Stimulated activated CD8-positive, alpha-beta memory T cell treated with anti-CD3 and anti-CD28 coated beads, Interleukin-2, amount 100 ng/mL, for 48 hours (primary cell): Measurements from ENCODE around the gene PLCH1.

Source experiments
- DNase-seq, 2 donors: peaks; one replicate each; pipeline ENCODE4 v3.0.0-alpha.2; 2020; ENCODE audit warnings: low read depth in 2 of 2

PLCH1 gene

DNA sequence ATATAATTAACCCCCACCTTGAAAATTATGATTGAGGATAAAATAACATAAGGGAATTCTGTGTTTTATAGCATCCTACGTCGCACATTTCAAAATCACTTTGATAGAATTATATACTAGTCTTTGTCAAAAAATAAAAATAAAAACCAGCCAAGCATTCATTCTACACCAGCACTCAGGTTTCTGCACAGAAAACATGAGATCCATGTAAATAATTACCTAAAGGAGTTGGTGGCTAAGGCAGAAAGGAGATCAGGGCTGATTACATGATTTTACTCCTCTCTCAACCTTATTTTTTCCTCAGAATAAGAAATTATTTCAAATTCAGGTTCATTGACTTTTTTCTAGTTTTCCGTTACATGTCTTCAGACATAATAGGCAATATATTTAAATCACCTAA lies 194.5 kb downstream of the PLCH1 start:
- no peak for DNase-seq

DNA sequence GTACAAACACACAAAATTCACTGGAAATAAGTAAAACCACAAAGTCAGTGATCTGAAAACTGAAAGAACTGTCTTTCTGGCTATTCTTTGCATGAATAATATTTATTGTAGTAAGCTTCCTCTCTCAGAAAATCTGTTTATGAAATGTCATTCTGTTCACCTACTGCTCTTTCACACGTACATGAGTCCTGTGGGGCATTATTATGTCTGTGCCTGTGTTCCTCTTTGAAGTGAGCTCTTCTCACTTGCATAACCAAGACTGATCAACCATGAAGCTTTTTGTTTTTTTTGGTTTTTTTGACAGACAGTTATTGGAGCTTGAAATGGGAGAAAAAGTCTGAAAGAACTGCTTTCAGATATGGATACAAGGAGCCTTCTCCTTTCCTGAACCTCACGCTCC lies 195.8 kb downstream of the PLCH1 start:
- no peak for DNase-seq

DNA sequence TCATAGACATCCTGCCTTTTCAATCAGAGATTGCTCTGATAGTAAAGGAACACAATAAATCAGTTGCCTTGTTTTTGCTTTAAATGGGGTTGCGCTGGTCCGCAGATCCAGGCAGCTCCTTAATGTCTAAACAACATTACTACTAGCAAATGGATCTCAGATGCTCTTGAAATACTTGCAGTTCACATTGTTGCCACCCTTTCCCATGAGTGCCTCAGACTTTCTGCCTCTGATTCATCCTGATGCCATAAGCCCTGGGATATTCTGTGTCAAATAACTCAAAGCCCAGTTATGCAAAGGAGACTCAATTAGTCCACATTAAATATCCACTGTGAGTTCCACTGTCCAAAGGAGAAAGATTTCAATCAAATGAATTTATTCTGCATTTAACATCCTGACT lies 196.7 kb downstream of the PLCH1 start:
- DNase-seq = no peak

DNA sequence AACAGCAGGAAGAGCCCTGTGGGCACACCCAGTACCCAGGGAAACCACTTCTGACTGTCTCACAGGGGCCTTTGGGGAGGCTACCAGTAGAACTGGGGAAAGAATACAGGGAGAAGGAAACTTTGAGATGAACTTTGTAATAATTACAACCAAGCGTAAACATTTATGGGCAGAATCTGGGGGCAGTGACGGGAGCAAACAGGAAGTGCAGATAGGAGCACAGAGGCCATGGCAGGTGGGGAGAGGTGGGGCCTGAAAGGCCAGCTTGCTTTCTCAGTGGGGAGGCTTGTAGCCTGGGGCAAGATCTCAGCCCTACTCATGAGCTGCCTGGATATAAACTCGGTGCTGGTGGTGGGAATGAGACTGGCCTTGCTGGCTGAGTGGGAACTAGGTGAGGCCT lies 209.8 kb downstream of the PLCH1 start:
- DNase-seq = no peak

DNA sequence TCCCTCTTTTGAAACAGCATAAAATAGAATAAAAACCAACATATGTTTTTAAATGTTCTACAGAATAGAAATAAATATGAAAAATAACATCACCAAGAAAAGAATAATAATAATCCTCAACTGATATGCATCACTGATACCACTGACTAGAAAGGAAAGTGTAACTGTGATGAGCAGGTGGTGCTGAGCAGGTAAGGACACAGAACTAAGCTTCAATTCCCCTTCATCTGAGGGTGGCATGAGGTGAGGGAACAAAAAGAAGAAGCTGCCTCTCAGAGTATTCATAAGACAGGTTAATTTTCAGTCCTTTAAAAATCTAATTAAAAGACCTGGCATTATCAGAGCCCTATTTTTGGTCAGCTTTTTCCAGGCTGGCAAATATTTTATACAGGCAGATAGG lies 216.3 kb downstream of the PLCH1 start:
- no peak for DNase-seq

DNA sequence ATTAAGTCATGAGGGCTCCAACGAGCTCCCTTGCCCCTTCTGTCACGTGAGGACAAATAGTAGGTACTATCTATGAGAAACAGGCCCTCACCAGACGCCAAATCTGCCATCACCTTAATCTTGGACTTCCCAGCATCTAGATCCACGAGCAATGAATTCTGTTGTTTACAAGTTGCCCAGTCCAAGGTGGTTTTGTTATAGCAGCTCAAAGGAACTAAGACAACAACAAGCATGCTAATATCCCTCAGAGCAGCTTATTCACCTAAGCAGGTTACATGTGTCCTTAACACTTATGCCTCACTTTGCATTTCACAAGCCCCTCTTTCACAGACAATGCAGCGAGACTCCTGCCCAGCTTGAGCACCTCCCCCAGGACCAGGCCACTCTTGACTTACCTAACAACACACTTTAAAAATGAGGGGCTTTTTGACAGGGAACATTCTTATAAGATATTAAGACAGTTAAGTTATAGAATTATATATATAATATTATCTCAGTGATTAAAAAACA lies 219.5 kb downstream of the PLCH1 start:
- DNase-seq = no peak

DNA sequence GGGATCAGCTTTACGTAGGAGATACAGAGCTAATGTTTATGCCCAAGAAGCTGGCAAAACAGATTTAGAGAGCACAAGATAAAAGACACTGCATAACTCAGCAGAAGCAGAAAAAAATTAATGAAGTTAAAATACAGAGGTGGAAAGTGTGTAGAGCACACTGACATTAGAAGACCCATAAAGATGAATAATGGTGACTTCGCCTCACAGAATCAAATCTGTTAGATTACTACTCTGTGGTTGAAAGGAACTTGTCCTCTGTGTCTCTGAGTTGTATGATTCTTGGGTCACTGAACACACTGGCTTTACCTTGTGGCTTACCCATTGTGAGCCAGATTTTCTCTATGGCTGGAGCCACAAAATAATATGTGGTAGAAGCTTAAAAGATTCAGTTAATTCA lies 224.4 kb downstream of the PLCH1 start:
- no peak for DNase-seq

DNA sequence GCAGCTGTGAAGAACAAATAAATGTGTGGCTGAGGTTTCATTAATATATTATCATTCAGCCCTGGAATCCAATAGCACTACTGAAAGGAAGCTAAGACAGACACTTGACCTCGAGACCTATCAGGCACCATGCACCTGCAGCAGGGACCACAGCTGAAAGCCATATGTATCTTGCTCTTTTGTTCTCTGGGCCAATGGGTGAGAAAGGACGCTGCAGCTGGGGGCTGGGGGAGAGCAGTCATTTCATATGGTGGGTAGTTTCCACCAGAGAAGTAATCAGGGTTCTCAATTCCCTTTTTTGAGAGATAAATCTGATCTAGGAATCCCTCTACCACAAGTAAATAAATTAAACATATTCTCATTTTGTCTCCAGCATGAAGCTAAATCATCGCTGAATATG lies 225.8 kb downstream of the PLCH1 start:
- DNase-seq = no peak

DNA sequence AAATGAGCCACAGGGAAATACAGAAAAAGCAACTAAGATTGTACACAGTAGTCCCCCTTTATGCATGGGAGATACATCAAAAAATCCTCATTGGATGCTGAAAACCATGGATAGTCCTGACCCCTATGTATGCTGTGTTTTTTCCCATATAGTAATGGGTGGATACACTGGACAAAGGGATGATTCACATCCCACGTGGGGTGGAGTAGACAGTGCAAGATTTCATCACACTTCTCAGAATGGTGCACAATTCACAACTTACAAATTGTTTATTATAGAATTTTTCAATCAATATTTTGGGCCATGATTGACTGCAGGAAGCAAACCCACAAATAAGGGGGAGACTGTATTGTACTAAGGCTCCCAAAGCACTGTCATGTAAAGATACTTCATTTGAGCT lies 227.0 kb downstream of the PLCH1 start:
- DNase-seq = no peak

DNA sequence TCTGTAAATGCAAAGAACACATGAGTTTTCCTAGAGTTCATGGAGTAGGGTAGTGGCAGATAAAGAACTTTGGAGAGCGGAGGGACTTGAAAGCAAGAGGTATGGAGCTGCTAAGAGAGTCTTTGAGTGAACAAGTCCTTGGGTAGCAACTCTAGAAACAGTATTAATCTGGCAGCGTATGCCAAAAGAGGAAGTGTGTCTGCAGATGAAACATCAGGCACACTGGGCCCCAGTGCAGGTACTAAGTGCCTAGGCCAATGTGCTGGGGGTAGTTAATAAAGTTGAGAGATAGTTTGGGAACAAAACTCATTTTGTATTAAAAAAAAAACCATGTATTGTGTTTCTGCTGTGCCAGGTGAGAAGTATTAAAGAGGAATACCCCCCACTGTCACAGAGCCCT lies 228.4 kb downstream of the PLCH1 start:
- DNase-seq = no peak

DNA sequence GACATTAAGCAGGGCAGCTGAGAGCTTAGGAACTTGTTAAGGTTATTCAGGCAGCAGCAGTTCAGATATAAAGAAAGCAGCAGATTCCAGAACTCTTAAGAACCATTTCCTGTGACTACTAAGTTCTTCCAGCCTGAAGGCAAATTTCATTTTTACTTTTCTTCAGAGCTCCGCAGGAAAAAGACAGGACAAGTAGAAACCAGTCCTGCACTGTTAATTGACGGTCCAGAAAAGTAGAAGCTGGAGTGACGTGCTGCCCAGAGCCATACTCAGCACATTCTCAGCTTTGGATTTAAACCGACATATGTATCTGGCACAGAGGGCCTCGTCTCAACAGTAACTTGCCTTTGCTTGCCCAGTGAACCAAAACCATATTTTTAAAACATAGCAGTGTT lies 232.0 kb downstream of the PLCH1 start:
- DNase-seq = no peak

DNA sequence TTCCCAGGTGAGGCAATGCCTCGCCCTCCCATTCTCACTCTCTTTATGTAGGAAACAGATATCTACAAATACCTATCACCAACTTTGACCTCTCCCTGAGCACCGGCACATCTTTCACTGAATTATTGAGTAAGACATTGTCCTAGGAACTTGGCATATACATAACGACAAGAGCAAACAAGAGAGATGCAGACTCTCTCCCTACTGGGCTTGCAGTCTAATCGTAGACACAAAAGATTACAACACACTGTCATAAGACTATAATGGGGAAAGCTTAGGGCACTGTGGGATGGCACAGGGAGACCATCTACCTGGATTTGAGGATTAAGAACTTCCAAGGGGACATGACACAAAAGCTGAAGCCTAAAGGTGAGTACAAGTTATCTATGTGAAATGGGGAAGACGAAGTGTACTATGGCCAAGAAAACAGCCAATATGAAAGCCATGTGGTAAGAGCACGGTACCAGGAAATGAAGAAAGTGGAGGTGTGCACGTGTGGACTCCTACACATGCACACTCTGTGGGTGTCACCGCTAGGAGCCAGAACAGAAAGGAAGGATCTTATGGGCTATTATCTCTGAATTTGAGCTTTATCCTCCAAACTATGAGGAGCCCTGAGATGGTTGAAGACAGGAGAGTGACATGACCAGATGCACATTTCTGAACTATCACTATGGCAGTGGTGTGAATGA lies 232.6 kb downstream of the PLCH1 start:
- no peak for DNase-seq

DNA sequence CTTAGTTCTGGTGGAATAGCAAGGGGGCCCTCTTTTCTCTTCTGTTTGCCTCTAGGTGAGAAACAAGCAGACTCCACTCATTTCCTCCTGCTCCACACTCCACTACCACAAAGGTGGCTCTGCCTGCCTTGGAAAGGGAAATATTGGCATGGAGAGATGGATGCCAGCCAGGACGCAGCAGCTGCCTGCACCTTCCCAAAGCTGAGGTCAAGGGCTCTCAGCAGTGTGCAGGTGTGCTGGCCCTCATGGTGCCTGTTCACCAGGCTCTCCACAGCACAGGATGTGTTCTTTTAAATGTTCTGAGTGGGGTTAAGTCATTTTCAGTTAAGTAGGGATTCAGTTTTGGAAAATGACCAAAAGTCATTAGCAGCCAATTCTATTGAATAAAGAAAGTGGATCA lies 240.2 kb downstream of the PLCH1 start:
- no peak for DNase-seq

DNA sequence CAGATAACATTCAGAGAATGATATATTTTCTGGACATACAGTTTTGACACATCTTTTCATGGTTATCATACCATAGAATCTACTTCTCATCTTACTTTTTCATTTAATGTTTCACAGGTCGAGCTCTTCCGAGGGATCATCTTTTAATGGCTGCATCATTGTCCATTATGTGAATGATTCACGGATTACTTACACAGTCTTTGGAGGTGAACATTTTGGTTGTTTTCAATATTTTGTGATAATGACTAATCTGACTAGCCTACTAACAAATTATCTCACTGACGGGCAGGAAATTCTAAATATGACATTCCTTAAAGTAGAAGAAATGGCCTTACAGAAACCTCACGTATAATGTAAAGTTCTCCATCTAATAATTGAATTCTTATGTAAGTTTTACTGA lies 242.2 kb downstream of the PLCH1 start:
- DNase-seq = no peak

DNA sequence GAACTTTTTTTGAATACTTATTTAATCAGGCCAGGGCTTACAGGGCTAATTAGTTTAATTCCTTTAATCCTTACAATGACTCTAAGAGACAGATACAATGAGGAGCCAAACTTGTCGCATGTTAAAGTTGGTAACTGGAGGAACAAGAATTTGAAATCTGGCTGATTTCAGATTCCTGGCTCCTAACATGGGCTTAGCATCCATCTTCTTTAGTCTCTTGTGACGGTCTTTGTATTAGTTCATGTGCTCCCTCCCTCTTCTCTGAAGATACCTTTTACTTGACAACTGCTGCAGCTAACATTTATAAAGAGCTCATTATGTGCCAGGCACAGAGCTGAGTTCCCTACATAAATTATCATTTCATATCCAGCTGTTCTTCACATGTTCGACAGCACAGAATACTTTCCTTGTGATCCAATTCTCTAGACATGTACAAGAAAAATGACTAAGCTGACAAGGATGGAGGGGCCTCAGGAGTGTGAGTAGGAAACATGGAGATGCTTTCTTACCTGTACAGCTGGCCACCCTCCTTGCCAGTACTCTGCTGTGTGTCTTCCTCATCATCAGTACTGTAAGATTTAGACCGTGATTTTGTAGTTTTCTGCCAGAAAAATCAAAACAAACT lies 244.6 kb downstream of the PLCH1 start:
- no peak for DNase-seq

DNA sequence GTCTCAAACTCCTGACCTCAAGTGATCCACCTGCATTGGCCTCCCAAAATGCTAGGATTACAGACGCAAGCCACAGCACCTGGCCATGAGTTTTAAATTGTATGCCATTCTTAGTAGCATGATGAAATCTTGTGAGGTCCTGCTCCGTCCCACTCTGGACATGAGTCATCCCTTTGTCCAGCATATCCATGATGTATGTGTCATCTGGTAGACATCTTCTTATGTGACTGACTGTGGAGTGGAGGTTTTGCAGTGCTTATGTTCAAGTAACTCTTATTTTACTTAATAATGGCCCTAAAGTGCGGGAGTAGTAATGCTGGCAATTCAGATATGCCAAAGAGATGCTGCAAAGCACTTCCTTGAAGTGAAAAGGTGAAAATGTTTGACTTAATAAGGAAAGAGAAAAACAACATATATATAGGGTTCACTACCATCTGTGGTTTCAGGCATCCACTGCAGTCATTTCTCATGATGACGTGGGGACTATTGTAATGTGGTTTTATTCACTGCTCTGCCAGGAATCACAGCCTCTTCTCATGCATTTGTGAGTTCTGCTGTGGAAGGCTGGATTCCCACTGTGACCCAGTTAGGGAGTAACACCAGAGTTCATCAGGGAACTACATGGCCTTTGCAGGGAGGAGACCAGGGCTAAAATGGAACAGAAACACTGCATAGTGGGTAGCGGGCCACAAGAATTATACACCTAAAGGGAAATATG lies 246.8 kb downstream of the PLCH1 start:
- no peak for DNase-seq

DNA sequence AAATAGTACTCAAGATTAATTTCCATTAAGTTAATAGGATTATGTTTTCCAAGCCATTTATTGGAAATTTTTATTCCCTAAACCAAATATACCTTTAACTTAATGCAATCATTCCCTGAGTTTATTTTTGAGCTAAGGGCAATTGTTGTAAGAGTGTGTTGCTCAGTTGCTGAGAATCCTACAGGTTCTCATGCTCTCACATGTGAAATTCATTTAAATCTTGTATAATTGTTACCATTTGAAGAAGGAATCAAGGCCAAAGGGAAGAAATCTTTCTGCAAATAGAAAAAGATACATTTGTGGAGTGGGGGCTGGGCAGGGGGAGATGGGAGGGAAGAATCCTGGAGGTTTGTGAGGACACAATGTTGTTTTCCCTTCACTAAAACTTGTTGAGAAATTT lies 248.7 kb downstream of the PLCH1 start:
- DNase-seq = no peak

DNA sequence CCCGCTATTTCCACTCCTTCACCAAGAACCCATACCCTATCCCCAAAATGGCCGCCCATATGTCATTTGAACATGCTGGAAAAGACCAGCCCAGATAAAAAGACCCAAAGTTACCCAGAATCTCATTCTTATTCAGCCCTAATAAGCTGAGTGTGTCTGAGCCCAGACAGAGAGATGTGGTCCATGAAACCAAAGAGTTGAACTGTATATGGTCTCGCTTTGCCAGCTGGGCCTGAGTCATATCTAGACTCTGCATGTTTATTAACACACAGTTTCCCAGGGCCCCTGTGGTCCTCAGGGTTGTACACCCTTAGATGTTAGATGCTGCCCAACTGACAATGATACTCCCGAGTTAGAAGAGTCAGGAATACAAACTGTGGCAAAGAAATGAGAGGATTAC lies 249.5 kb downstream of the PLCH1 start:
- DNase-seq = no peak

DNA sequence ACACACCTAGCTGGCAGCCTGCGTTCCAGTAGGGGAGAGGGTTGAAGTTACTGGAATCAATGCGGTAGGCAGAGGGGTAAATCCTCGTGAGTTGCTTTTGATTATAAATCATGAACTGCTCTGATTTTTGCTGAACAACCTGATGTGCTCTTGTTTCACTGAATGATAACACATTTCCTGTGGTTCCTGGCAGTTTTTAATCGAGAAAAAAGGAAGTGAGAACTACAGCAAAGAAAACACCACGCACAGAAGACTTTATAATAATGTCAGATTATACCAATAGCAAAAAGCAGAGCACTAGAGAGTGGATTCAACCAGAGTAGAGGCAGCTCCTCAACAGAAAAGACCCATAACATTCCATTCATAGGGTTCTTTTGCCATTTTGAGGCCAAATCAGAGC lies 250.5 kb downstream of the PLCH1 start:
- DNase-seq = no peak

DNA sequence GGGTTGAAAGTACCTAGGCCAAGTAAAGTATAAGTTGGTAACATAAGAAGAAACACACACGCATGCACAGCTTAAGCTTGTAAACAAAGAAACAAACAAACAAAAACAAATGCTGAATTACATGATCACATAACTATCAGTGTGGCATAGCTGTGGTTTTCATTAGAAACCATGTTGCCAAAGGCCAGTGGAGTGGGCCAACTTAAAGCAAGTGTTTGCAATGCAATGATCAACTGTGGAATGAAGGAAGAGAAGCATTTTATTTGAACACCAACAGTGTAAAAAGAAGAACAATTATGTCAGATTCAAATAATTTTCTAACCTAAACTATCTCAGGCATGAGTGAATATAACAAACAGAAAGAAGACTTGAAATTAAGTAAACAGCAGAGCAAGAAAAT lies 252.0 kb downstream of the PLCH1 start:
- no peak for DNase-seq

DNA sequence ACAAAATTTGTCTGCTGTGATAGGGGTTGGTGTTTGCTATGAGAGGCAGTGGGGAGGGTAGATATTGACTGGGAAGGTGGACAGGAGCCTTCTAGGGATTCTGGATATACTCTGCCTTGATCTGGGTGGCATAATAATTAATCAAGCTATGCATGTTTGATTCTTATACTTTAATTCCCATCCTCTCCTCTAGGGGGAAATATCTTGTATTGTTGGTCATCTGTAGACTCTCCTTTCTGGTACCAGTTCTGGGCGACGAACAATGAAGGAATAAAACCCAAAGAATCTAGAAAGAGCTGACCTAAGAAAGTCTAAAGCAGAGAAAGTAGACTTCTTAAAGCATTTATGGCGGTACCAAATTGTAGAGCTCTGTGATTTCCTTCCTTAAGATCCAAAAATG lies 253.2 kb downstream of the PLCH1 start:
- DNase-seq = no peak

DNA sequence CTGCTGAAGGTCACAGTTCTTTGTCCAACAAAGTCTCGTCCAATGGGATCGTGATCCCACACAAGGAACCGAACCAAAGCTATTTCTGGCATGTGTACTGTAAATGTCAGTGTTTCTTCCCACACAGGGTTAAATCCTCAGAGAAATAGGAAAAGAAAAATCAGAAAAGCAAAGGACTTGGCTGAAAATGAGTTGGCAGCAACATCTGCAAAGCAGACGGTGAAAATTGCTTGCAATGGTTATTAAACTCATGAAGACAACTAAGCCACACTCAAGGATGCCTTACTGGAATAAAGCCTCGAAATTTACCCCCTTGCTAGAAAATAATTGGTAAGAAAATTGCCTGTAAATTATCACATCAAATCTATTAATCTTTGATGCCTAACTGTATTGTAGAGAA lies 256.2 kb downstream of the PLCH1 start:
- DNase-seq = no peak

DNA sequence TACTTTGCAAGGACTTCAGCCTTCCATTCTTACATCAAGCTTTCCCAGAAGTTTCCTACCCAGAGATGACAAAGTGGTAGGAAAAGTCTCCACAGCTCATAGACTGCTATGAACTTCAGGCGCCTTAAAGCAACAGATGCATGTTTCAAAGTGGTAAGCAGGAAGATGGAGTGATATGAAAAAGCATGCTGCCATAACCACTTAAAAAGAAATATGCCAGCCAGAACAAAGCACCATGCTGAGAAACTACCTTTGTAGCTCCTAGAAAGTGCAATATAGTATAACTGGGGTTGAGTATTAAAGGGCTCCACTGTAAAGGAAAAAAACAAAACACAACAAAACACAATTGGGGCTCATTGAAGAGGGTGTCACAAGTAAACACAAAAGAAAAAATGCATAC lies 259.0 kb downstream of the PLCH1 start:
- no peak for DNase-seq
